WI38 (cell line): ENCODE data around the gene KRT17.
"Not testable (repeated sequence)": the region's sequence is repeated elsewhere in the genome, so short reads cannot be mapped to it uniquely, and the experiment has no call there.

Source experiments
- H3K4me3 ChIP-seq: 2 replicates; pipeline ENCODE4 v1.5.1; 2011; ENCODE audit warnings: low read depth, mild to moderate bottlenecking, control low read depth, low read length
- TF ChIP-seq, protein P1 (sequence below): IDR thresholded peaks from 2 replicates; pipeline ENCODE4 v1.5.1; 2012; ENCODE audit warnings: low read depth, mild to moderate bottlenecking, control low read depth, low read length

The KRT17 gene

DNA sequence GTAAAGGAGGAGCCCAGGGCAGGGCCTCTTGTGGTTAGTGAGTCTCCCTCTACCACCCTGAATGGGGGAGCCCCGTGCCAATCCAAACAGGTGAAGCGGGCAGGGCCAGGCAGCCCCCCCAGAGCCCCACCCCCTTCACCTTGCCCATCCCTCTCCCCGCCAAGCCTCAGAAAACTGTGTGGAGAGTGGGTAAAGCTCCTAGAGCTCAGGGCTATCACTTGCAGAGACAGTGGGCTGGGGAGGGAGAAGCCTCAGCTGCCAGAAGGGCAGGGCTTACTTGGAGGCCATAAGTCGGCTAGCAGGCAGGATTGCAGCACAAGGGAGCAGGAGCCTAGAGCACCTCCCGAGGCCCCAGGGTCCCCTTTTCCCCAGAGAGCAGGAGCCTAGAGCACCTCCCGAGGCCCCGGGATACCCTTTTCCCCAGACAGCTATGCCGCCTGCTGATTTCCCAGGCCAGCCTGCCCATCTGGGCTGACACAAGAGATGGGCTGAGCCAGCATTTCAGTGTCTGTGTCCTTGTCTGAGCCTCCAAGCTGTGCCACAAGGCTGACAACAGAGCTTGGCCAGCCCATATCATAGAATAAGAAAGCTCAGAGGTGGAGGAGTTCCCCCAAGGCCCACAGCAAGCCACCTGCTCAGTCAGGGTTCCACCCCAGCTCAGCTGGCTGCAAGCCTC lies 30.9 kb downstream of the KRT17 start:
- TF ChIP-seq, protein P1, sequence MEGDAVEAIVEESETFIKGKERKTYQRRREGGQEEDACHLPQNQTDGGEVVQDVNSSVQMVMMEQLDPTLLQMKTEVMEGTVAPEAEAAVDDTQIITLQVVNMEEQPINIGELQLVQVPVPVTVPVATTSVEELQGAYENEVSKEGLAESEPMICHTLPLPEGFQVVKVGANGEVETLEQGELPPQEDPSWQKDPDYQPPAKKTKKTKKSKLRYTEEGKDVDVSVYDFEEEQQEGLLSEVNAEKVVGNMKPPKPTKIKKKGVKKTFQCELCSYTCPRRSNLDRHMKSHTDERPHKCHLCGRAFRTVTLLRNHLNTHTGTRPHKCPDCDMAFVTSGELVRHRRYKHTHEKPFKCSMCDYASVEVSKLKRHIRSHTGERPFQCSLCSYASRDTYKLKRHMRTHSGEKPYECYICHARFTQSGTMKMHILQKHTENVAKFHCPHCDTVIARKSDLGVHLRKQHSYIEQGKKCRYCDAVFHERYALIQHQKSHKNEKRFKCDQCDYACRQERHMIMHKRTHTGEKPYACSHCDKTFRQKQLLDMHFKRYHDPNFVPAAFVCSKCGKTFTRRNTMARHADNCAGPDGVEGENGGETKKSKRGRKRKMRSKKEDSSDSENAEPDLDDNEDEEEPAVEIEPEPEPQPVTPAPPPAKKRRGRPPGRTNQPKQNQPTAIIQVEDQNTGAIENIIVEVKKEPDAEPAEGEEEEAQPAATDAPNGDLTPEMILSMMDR: no peak
- H3K4me3 ChIP-seq: no peak overlapping the region

DNA sequence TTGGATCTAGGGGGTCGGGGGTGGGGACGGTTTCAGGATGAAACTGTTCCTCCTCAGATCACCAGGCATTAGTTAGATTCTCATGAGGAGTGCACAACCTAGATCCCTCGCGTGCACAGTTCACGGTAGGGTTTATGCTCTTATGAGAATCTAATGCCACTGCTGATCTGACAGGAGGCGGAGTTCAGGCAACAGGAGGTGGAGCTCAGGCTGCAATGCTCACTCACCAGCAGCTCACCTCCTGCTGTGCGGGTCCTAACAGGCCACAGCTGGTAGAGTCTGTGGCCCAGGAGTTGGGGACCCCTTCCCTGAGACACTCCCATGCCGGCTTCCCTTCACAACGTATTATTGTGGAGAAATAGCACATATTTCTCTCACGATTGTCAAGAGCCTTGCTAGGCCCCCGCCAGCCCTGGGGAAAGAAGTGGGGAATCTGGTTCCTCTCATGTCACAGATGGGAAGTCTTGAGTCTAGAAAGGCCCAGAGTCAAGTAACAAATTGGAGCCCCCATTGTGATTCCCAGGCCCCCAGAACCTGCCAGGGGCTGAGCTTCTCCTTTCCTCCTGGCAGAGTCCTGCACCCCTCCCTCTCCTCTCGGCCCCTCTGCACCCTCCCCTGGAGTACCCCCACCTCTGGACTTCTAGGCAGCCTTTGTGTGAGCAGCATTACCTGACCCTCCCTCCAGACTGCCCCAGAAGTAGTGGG lies 31.6 kb downstream of the KRT17 start:
- TF ChIP-seq, protein P1: no peak
- H3K4me3 ChIP-seq: no peak overlapping the region

DNA sequence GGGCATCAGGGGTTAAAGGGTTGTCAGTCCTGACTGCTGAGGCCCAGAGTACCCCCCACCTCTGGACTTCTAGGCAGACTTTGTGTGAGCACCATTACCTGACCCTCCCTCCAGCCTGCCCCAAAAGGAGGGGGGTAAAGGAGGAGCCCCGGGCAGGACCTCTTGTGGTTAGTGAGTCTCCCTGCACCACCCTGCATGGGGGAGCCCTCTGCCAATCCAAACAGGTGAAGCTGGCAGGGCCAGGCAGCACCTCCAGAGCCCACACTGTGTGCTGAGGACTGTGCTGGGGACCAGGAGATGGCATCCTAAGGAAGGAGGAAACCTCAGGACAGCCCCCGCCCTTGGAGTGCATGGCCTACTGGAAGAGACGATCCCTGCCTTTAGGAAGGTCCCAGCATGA lies 35.1 kb downstream of the KRT17 start:
- H3K4me3 ChIP-seq: no peak overlapping the region
- TF ChIP-seq, protein P1: no peak

DNA sequence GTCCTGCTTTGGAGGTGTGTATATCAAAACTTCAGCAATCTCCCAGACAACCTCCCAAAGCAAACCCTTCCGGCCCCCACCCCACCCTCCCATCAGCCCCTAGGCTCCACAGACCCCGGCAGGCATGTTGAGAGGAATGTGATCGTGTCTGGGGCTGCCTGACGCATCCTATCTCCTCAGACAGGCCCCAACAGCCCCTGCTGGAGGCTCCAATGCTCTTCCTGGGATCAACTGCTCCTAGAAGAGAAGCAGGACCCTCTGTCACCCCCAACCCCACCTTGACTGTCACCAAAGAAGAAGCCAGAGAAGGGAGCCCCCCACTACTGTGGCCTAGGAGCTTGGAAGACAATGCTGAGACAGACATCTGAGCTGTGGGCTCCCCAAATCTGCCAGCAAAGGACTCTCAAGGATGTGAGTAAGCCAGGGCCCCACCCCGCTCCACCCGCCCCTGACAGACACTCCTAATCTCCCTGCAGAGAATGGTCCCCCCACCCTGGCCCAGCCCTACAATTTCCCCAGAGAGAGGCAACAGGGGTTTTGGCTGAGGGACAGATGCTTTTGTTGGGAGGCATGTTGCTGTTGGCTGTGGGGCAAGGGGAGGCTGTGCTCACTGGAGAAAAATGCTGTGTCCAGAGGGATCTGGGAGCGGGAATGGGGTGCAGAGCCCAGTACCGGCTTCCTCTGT lies 36.1 kb downstream of the KRT17 start:
- TF ChIP-seq, protein P1: no peak

DNA sequence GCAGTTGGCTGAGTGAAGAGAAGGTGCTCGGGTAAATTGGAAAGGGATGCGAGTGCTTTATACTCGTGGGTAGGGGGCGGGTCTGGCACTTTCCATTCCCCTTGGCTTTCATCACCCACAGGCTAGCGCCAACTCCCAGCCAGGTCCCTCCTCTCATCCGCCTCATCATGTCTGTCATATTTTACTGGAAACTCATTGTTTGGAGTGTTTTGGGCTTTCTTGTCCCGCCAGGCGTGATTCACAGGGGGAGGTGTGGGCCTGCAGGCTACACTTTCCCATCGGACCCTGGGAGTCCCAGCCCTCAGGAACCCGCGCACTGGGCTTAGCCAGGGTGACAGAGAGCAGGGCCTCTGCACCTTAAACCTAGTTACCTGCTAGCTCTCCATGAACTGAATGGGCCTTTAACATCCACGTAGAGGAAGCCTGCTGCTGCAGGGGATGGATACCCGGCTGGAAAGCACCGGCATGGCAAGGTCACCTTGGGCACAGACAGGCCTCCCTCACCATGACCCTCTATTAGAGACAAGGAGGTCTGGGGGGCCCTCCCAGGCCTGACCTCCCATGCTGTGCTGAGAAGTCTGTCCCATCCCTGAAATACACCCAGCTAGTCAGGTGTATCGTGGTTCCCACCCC lies 37.4 kb downstream of the KRT17 start, which contains the start of gene KRT14:
TSS of gene KRT14 (minus strand) at position 33 of the 633 bp plus-strand sequence. CDS start 61 bp downstream, outside the sequence.
- no peak within 1 kb of the TSS for H3K4me3 ChIP-seq
- TF ChIP-seq, protein P1: no peak

More for the DNA sequence above, 36.1 kb downstream of the KRT17 start:
- no peak overlapping the region for H3K4me3 ChIP-seq

DNA sequence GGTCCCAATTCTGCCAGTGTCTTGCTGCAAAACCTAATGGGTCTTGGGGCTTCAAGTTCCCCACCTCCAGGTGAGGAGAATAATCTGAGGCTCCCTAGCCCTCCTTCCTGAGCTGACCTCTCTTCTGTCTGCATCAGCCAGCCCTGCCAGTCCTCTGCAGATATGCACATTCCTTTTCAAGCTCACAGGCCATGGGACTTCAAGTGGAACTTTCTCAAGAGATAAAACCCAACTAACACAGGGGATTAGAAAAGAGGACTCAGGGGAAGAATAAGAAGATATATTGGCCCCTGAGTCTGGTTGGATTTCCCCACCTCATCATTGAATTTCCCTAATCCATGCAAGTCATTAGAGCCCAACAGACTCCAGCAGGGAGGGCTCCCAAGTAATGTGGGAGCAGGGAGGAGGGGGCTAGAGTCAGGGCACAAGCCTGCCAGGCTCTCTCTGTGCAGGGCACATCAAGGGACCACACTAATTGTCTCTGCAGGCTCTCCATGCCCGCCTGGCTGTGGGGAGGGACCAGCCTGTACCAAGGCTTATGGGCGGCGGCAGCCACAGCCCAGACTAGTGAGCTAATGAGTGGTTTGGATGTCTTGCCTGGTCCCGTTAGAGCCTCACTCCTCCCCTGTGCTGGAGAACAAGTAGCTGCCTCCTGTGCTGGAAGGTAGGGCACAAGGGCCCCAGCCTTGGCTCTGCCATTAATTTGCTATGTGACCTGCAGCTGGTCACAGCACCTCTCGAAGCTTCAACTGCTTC lies 38.9 kb downstream of the KRT17 start:
- TF ChIP-seq, protein P1: no peak
- H3K4me3 ChIP-seq: no peak overlapping the region

DNA sequence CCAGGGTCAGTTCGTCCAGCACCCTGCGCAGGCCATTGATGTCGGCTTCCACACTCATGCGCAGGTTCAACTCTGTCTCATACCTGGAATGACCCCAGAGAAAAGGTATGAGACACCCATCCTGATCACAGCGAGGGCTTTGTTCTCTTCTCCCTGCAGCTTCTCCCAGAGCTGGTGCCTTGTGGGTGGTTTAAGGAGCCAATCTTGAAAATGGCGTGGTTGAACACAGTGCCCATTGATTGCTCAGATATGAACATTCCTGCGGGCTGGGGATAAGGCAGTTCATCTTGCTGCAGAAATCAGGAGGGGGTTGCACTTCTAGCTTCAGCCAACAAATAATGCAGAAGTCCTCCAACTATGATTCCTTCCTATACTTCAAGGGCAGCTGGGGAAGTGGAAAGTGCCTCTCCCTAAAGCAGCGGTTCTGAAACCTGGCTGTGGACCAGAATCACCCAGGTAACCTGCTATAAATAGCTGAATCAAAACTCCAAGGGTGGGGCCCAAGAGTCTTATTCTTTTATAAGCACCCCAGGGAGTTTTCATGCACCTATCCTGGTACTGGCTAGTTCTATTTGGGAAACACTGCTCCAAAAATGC lies 39.9 kb downstream of the KRT17 start:
- H3K4me3 ChIP-seq: not testable (repeated sequence)
